ENCODE measurements around the gene CACNG4.

The CACNG4 gene

DNA sequence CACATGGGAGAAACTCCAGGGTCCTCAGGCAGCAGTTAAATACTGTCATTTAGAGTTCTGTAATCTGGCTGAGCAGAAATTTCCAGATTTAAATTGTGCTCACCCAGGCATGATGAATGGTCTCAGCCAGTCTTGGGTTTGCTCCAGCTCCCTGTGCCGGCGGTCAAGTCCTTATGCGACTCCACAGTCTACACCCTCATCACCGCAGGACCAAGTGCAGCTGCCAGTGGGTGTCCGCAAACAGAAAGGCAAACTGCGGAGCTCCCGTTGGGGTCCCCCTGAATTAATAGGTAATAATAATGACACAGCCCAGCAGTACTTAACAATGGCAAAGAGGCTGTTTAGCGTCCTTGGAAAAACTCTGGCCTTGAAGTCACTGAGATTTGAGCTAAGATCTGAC is 3.9 kb upstream of the CACNG4 start:
- no peaks in the 10 kb centered on the region for H4K20me1 ChIP-seq (ENCODE audit: insufficient read depth, low read length)
- no peak overlapping the region for H3K4me3 ChIP-seq (ENCODE audit: low read depth in 1 of 2, low read length in 2 of 2)
- no peak overlapping the region for H3K9ac ChIP-seq (ENCODE audit: low read depth, low read length)
- TF ChIP-seq, protein P1, sequence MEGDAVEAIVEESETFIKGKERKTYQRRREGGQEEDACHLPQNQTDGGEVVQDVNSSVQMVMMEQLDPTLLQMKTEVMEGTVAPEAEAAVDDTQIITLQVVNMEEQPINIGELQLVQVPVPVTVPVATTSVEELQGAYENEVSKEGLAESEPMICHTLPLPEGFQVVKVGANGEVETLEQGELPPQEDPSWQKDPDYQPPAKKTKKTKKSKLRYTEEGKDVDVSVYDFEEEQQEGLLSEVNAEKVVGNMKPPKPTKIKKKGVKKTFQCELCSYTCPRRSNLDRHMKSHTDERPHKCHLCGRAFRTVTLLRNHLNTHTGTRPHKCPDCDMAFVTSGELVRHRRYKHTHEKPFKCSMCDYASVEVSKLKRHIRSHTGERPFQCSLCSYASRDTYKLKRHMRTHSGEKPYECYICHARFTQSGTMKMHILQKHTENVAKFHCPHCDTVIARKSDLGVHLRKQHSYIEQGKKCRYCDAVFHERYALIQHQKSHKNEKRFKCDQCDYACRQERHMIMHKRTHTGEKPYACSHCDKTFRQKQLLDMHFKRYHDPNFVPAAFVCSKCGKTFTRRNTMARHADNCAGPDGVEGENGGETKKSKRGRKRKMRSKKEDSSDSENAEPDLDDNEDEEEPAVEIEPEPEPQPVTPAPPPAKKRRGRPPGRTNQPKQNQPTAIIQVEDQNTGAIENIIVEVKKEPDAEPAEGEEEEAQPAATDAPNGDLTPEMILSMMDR (IDR thresholded peaks at IDR 0.05; ENCODE audit: borderline replicate concordance, extremely low read depth, low read length, poor library complexity, severe bottlenecking), result no peak
- TF ChIP-seq EZH2 (IDR thresholded peaks at IDR 0.05; ENCODE audit: borderline replicate concordance, low read depth, low read length, severe bottlenecking), result no peak
- H3K9me3 ChIP-seq (ENCODE audit: insufficient read depth, low read length, severe bottlenecking), result no peaks in the 10 kb centered on the region
- H3K4me1 ChIP-seq (ENCODE audit: insufficient read depth, low read length), result no peaks in the 10 kb centered on the region
- H3K4me2 ChIP-seq (ENCODE audit: insufficient read depth, low read length), result no peak overlapping the region
- DNase-seq (no peak), ATAC-seq (ENCODE audit: insufficient read depth, low read depth) (no peak)
- H3K36me3 ChIP-seq (ENCODE audit: insufficient read depth, low read length), result no peaks in the 10 kb centered on the region
- no peaks in the 10 kb centered on the region for H3K79me2 ChIP-seq (ENCODE audit: insufficient read depth, low read length)
- H2AFZ ChIP-seq (ENCODE audit: low read depth, low read length), result no peak overlapping the region
- H3K27ac ChIP-seq (ENCODE audit: low read length), result no peak overlapping the region
- no peaks in the 10 kb centered on the region for H3K27me3 ChIP-seq (ENCODE audit: insufficient read depth, low read length, poor library complexity)

DNA sequence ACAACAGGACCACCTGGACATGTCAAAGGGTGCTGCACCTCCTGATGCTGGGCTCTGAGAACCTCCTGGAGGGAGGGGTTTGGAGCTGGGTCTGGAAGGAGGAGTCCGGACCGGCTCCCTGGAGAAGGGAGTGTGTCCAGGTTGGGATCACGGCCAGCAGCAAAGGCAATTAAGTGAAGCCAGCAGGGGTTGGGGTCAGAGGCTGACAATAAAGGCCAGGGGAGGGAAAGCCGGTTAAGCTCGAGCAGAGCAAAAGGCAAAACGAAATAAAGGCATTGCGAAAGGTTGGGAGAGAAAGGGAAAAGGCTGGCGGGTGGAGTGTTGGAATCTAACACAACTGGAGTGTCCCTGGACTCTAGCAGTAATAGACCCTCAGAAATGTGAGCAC is 992 bp upstream of the CACNG4 start:
- no peak for DNase-seq
- Histone ChIP-seq H3K27ac (ENCODE audit: low read length) (no peak overlapping the region), H3K4me3 (ENCODE audit: low read depth in 1 of 2, low read length in 2 of 2) (no peak overlapping the region), H3K9me3 (ENCODE audit: insufficient read depth, low read length, severe bottlenecking) (no peaks in the 10 kb centered on the region), H4K20me1 (ENCODE audit: insufficient read depth, low read length) (no peaks in the 10 kb centered on the region; the same call in 1 of the 2 replicates), H3K36me3 (ENCODE audit: insufficient read depth, low read length) (no peaks in the 10 kb centered on the region), H3K4me1 (ENCODE audit: insufficient read depth, low read length) (no peaks in the 10 kb centered on the region), H3K4me2 (ENCODE audit: insufficient read depth, low read length) (no peak overlapping the region), H3K79me2 (ENCODE audit: insufficient read depth, low read length) (no peaks in the 10 kb centered on the region), H2AFZ (ENCODE audit: low read depth, low read length) (no peak overlapping the region), H3K9ac (ENCODE audit: low read depth, low read length) (no peak overlapping the region), H3K27me3 (ENCODE audit: insufficient read depth, low read length, poor library complexity) (no peaks in the 10 kb centered on the region)
- no peak for ATAC-seq (ENCODE audit: insufficient read depth, low read depth)
- no peak for TF ChIP-seq EZH2 (IDR thresholded peaks at IDR 0.05; ENCODE audit: borderline replicate concordance, low read depth, low read length, severe bottlenecking)
- TF ChIP-seq, protein P1 (IDR thresholded peaks at IDR 0.05; ENCODE audit: borderline replicate concordance, extremely low read depth, low read length, poor library complexity, severe bottlenecking), result no peak

DNA sequence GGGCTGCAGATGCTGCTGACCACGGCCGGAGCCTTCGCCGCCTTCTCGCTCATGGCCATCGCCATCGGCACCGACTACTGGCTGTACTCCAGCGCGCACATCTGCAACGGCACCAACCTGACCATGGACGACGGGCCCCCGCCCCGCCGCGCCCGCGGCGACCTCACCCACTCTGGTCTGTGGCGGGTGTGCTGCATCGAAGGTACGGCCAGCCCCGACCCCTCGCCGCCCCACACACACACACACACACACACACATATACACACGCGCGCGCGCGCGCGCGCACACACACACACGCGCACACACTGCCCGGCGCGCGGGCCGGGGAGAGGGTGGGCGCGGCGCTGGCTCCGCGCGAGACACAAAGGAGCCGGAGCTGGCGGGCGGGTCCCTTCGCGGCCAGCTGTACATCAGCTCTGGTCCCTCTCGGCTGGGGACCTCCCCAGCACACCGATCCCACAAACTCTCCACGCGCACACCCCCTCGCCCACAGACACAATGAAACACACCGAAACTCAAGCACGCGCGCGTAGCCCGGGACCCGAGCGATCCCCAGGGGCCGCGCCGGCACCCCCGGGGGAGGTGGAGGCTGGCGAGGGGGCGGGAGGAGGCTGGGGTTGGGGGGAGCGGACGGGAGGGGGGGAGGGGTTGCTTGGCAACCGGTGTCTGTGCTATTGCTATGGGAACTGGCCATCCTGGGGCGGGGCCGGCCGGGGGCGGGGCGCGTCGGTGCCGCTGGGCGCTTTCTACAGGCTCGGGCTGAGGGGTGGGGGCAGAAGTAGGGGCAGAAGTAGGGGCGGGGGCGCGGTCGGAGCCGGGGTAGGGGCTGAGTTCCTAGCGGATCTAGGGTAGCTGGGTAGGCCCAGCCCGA is 658 bp downstream of the CACNG4 start:
- Histone ChIP-seq H3K27me3 (ENCODE audit: insufficient read depth, low read length, poor library complexity) (no peaks in the 10 kb centered on the region), H4K20me1 (ENCODE audit: insufficient read depth, low read length) (no peaks in the 10 kb centered on the region; the same call in 1 of the 2 replicates), H3K9me3 (ENCODE audit: insufficient read depth, low read length, severe bottlenecking) (no peaks in the 10 kb centered on the region), H3K36me3 (ENCODE audit: insufficient read depth, low read length) (no peaks in the 10 kb centered on the region), H3K27ac (ENCODE audit: low read length) (no peak overlapping the region), H3K4me2 (ENCODE audit: insufficient read depth, low read length) (no peak overlapping the region), H3K4me1 (ENCODE audit: insufficient read depth, low read length) (no peaks in the 10 kb centered on the region), H3K79me2 (ENCODE audit: insufficient read depth, low read length) (no peaks in the 10 kb centered on the region), H3K9ac (ENCODE audit: low read depth, low read length) (no peak overlapping the region), H2AFZ (ENCODE audit: low read depth, low read length) (no peak overlapping the region), H3K4me3 (ENCODE audit: low read depth in 1 of 2, low read length in 2 of 2) (no peak overlapping the region)
- TF ChIP-seq, protein P1 (IDR thresholded peaks at IDR 0.05; ENCODE audit: borderline replicate concordance, extremely low read depth, low read length, poor library complexity, severe bottlenecking), result no peak
- no peak for TF ChIP-seq EZH2 (IDR thresholded peaks at IDR 0.05; ENCODE audit: borderline replicate concordance, low read depth, low read length, severe bottlenecking)
- DNase-seq (no peak), ATAC-seq (ENCODE audit: insufficient read depth, low read depth) (no peak)

Data from DND-41 (cell line).